HuH-7 (cell line): ENCODE results near the gene SARM1.

Source experiments
- DNase-seq: peaks from one replicate; pipeline ENCODE4 v3.0.0; 2011; ENCODE audit warnings: low spot score

Gene SARM1

GRCh38 chr17:28395968-28396367, 24.5 kb downstream of the SARM1 start:
- no peak for DNase-seq

GRCh38 chr17:28396635-28397239, 25.2 kb downstream of the SARM1 start:
- no peak for DNase-seq

GRCh38 chr17:28397275-28397674, 25.8 kb downstream of the SARM1 start:
- no peak for DNase-seq

GRCh38 chr17:28397687-28398279, 26.3 kb downstream of the SARM1 start:
- DNase-seq = no peak

- DNase-seq = no peak
Measured at GRCh38 chr17:28398280-28398981, 26.9 kb downstream of the SARM1 start.

- DNase-seq = no peak
Measured at GRCh38 chr17:28399808-28400207, 28.3 kb downstream of the SARM1 start.

- DNase-seq = no peak
Measured at GRCh38 chr17:28402224-28402630, 30.7 kb downstream of the SARM1 start.

GRCh38 chr17:28402844-28403243, 31.4 kb downstream of the SARM1 start:
- no peak for DNase-seq

GRCh38 chr17:28404007-28404406, 32.5 kb downstream of the SARM1 start:
- no peak for DNase-seq

- DNase-seq = no peak
Measured at GRCh38 chr17:28404461-28404811, 32.9 kb downstream of the SARM1 start.

- DNase-seq = peak; percentile 41
Measured at GRCh38 chr17:28404812-28405570, 33.5 kb downstream of the SARM1 start.

- peak; percentile 79 for DNase-seq
Measured at GRCh38 chr17:28405632-28406472, 34.4 kb downstream of the SARM1 start, which contains the start of gene SLC46A1. TSS of gene SLC46A1 (minus strand) at chr17:28406212. CDS start at chr17:28406114, 98 bp downstream.

- DNase-seq = no peak
Measured at GRCh38 chr17:28406473-28406814, 35.0 kb downstream of the SARM1 start.

- DNase-seq = no peak
Measured at GRCh38 chr17:28407130-28407973, 35.9 kb downstream of the SARM1 start.

- DNase-seq = no peak
Measured at GRCh38 chr17:28407974-28408306, 36.4 kb downstream of the SARM1 start.

- DNase-seq = no peak
Measured at GRCh38 chr17:28412099-28412498, 40.6 kb downstream of the SARM1 start.

GRCh38 chr17:28413804-28414203, 42.3 kb downstream of the SARM1 start:
- no peak for DNase-seq

- no peak for DNase-seq
Measured at GRCh38 chr17:28415886-28416285, 44.4 kb downstream of the SARM1 start.

GRCh38 chr17:28416703-28417311, 45.3 kb downstream of the SARM1 start:
- peak; percentile 83 for DNase-seq

GRCh38 chr17:28421787-28422305, 50.4 kb downstream of the SARM1 start:
- DNase-seq = no peak
